RWPE2 (cell line): ENCODE results near the gene RIPK1.

Experiments used
- ATAC-seq: fragments of 200-7000 bp; cut with Tn5 transposase; 3 replicates; pipeline ENCODE4 v1.9.1; 2021; ENCODE audit warnings: low read depth
- DNase-seq: peaks from one replicate; pipeline ENCODE4 v3.0.0-alpha.2; 2020; ENCODE audit warnings: low spot score
- H3K27ac ChIP-seq: fragments of 450-650 bp; 2 replicates; pipeline ENCODE4 v1.5.1; 2017; ENCODE audit warnings: mild to moderate bottlenecking; ENCODE audit not compliant: poor library complexity, severe bottlenecking
- H3K27me3 ChIP-seq: fragments of 250-450 bp; sonication (Bioruptor Pico); 2 replicates; pipeline ENCODE4 v1.5.1; 2021; ENCODE audit warnings: mild to moderate bottlenecking, moderate library complexity; ENCODE audit not compliant: insufficient read depth, poor library complexity, severe bottlenecking
- H3K36me3 ChIP-seq: fragments of 250-450 bp; sonication (Bioruptor Pico); 2 replicates; pipeline ENCODE4 v1.5.1; 2020; ENCODE audit warnings: low read depth, mild to moderate bottlenecking, moderate library complexity
- H3K4me1 ChIP-seq: fragments of 250-450 bp; sonication (Bioruptor Pico); 2 replicates; pipeline ENCODE4 v1.5.1; 2021; ENCODE audit warnings: mild to moderate bottlenecking, moderate library complexity; ENCODE audit not compliant: insufficient read depth, poor library complexity, severe bottlenecking
- H3K4me3 ChIP-seq: fragments of 250-450 bp; sonication (Bioruptor Pico); 2 replicates; pipeline ENCODE4 v1.5.1; 2021; ENCODE audit warnings: mild to moderate bottlenecking, moderate library complexity; ENCODE audit not compliant: severe bottlenecking
- H3K9me3 ChIP-seq: fragments of 250-450 bp; sonication (Bioruptor Pico); 2 replicates; pipeline ENCODE4 v1.5.1; 2021; ENCODE audit warnings: mild to moderate bottlenecking, moderate library complexity; ENCODE audit not compliant: severe bottlenecking
- TF ChIP-seq, protein P1 (sequence below): fragments of 450-650 bp; IDR thresholded peaks from one replicate; pipeline ENCODE4 v1.5.1; 2017; ENCODE audit warnings: mild to moderate bottlenecking, moderate library complexity; ENCODE audit not compliant: poor library complexity, severe bottlenecking

The RIPK1 gene

DNA sequence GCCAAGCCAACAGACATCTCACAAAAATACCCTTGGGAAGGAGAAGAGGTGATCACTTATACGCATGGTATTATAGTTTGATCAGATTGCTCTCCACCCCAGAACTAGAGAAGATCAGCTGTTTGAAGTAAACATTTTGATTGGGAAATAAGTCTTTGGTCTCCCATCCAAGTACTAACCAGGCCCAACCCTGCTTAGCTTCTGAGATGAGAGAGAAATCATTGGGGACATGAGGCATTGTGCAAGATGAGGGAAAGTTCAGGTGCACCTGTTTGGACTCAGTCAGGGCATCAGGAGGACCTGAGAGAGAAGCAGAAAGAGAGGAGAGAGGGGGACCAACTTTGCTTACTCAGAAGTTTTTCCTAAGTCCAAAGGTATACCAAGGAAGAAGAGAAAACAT is 11.4 kb downstream of the RIPK1 start:
- Histone ChIP-seq H3K27ac (no peak overlapping the region), H3K4me3 (no peak overlapping the region), H3K9me3 (no peaks in the 10 kb centered on the region), H3K36me3 (peaks cover 24% of the 10 kb centered on the region), H3K27me3 (no peaks in the 10 kb centered on the region), H3K4me1 (peaks cover 11% of the 10 kb centered on the region)
- DNase-seq, result no peak
- no peak for ATAC-seq
- TF ChIP-seq, protein P1, sequence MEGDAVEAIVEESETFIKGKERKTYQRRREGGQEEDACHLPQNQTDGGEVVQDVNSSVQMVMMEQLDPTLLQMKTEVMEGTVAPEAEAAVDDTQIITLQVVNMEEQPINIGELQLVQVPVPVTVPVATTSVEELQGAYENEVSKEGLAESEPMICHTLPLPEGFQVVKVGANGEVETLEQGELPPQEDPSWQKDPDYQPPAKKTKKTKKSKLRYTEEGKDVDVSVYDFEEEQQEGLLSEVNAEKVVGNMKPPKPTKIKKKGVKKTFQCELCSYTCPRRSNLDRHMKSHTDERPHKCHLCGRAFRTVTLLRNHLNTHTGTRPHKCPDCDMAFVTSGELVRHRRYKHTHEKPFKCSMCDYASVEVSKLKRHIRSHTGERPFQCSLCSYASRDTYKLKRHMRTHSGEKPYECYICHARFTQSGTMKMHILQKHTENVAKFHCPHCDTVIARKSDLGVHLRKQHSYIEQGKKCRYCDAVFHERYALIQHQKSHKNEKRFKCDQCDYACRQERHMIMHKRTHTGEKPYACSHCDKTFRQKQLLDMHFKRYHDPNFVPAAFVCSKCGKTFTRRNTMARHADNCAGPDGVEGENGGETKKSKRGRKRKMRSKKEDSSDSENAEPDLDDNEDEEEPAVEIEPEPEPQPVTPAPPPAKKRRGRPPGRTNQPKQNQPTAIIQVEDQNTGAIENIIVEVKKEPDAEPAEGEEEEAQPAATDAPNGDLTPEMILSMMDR, result no peak

DNA sequence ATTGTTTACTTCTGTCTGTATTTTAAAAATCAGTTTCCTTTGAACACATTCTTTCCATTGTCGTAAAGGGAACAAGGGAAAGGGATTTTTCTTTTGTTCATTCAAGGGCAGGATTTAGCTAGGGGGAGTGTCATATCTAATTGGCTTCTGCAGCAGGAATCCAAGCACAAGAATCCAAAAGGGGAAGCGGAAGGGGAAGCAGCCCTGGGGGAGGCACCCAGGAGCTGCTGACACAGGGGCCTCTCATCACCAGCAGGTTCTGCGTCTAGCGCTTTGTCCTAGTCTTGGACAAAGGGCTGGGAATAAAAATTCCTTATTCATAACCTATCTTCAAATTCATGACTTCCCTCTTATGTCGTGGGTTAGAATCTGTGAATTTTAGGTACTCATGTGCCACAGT is 13.7 kb downstream of the RIPK1 start:
- no peaks in the 10 kb centered on the region for H3K9me3 ChIP-seq
- DNase-seq, result no peak
- no peak overlapping the region for H3K27ac ChIP-seq
- peaks cover 34% of the 10 kb centered on the region for H3K36me3 ChIP-seq
- no peaks in the 10 kb centered on the region for H3K27me3 ChIP-seq
- H3K4me3 ChIP-seq, result no peak overlapping the region
- ATAC-seq, result no peak
- TF ChIP-seq, protein P1, result no peak
- no peaks in the 10 kb centered on the region for H3K4me1 ChIP-seq

DNA sequence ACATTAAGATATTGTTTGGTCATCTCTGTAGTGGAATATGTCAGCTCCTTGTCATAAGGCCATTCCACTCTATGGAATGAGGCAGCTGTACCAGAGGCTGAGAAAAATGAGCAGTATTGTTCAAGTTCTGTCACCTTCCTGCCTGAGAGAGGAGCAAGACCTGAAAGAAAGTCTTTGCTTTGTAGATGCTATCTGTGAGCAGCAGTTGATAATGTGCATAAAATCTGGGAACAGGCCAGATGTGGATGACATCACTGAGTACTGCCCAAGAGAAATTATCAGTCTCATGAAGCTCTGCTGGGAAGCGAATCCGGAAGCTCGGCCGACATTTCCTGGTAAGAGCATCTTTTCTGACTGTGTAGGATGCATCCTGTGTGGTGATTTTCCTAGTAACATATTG is 16.8 kb downstream of the RIPK1 start:
- Histone ChIP-seq H3K4me3 (no peak overlapping the region), H3K36me3 (peaks cover 48% of the 10 kb centered on the region), H3K27ac (no peak overlapping the region), H3K27me3 (no peaks in the 10 kb centered on the region), H3K4me1 (no peaks in the 10 kb centered on the region), H3K9me3 (no peaks in the 10 kb centered on the region)
- TF ChIP-seq, protein P1, result no peak
- ATAC-seq (no peak), DNase-seq (no peak)

DNA sequence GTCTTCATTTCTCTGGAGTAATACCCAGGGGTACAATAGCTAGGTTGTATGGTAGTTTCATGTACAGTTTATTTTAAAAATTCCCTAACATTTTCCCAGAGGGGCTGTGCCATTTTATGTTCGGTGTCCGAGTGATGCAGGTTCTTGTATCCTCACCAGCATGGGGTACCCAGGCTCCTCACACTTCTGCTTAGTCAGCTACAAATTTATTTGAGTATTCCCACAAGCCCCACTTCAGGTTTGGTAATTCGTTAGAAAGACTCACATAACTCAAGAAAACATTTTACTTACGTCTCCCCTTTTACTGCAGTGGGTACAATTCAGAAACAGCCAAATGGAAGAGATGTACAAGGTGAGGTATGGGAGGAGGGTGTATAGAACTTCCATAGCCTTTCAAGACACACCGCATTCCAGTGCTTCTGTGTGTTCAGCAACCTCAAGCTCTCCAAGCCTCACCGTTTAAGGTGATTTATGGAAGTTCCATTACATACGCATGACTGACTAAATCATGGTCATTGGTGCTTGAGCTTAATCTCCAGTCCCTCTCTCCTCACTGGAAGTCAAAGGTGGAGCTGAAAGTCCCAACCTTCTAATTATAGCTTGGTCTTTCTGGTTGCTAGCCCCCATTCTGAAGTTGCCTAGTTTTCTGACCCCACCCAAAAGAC is 18.1 kb downstream of the RIPK1 start:
- H3K36me3 ChIP-seq, result peaks cover 39% of the 10 kb centered on the region
- no peak overlapping the region for H3K27ac ChIP-seq
- no peaks in the 10 kb centered on the region for H3K9me3 ChIP-seq
- no peaks in the 10 kb centered on the region for H3K4me1 ChIP-seq
- no peaks in the 10 kb centered on the region for H3K27me3 ChIP-seq
- H3K4me3 ChIP-seq, result no peak overlapping the region
- no peak for ATAC-seq
- no peak for DNase-seq
- TF ChIP-seq, protein P1, result no peak

DNA sequence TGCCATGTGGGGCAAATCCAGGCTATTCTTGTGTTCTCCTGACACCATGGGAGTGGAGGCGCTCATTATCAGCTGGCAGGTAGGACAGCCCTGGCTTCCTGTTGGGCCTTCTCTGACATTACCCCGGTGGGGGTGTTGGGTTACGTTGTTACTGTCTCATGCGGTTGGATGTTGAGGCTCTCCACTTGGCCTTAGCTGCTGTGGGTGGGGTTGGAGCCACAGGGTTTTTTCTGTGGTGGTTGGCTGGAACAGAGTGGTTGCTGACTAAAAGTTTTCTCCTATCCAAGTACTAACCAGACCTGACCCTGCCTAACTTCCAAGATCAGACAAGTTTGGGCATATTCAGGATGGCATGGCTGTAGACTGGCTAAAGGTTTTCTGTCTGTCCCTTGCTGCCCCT is 20.2 kb downstream of the RIPK1 start:
- peaks cover 39% of the 10 kb centered on the region for H3K36me3 ChIP-seq
- H3K4me1 ChIP-seq, result no peaks in the 10 kb centered on the region
- H3K27ac ChIP-seq, result peak overlapping the region; percentile 6
- no peaks in the 10 kb centered on the region for H3K27me3 ChIP-seq
- no peak for DNase-seq
- H3K9me3 ChIP-seq, result no peaks in the 10 kb centered on the region
- no peak overlapping the region for H3K4me3 ChIP-seq
- TF ChIP-seq, protein P1, result no peak
- ATAC-seq, result peak; percentile 54
